Pancreas (tissue), 10 donors: ENCODE measurements around the gene ETV4. TPM values are rescaled to one million over a fixed set of nuclear protein-coding genes. Genes with fewer than 3 reads are reported as not detected.
"Not testable (repeated sequence)": the region's sequence is repeated elsewhere in the genome, so short reads cannot be mapped to it uniquely, and the experiment has no call there.

Experiments used
- ATAC-seq, 4 donors: fragments of 200-7000 bp; cut with Tn5 transposase; one replicate each; pipeline versions ENCODE4 v1.8.0 to v1.9.1; 2020; ENCODE audit warnings: mild to moderate bottlenecking in 4 of 4, moderate library complexity in 4 of 4
- DNase-seq, 6 donors: peaks; one replicate each; pipeline ENCODE4 v3.0.0-alpha.2; 2020
- FAIRE-seq: peaks from 2 replicates; lab custom pipeline; 2012; peaks lifted over from hg19 to GRCh38; lab: Jason Lieb, UNC
- H3K27ac ChIP-seq, 4 donors: fragments of 200-600 bp; sonication (generic); 1 replicate in 3 of 4; 2 replicates in 1 of 4; pipeline versions ENCODE4 v1.5.0 to v1.8.0; 2020
- H3K27me3 ChIP-seq, 4 donors: fragments of 200-600 bp; one replicate each; pipeline ENCODE4 v1.8.0; 2021
- H3K36me3 ChIP-seq, 3 donors: fragments of 200-600 bp; sonication (generic) in 1 of 3; one replicate each; pipeline versions ENCODE4 v1.5.0 to v1.8.0; 2020 to 2021
- H3K4me1 ChIP-seq, 3 donors: fragments of 200-600 bp; one replicate each; pipeline ENCODE4 v1.8.0; 2021
- H3K4me3 ChIP-seq, 4 donors: fragments of 200-600 bp; sonication (generic) in 2 of 4; one replicate each; pipeline versions ENCODE4 v1.5.0 to v1.8.0; 2020 to 2021
- H3K9me3 ChIP-seq, 4 donors: fragments of 200-600 bp; one replicate each; pipeline ENCODE4 v1.8.0; 2021
- CTCF ChIP-seq, 4 donors: fragments of 200-600 bp; sonication (generic) in 3 of 4; IDR thresholded peaks; one replicate each; pipeline versions ENCODE4 v1.5.0 to v1.8.0; 2021; ENCODE audit warnings: antibody characterized with exemption in 4 of 4
- WGBS, 2 donors: extraction: QIAGEN DNeasy Blood & Tissue Kit; methylation state at CpG; one replicate each; pipeline ENCODE4 v1.1.7; 2013; 5-methylcytosine and 5-hydroxymethylcytosine counted together
- intact Hi-C, 3 donors: fragments of 100-400 bp; cut with DNase I; formaldehyde crosslinking; loops; one replicate each; pipeline versions ENCODE4 v1.11.1 to v1.14.2; 2022
- polyA plus RNA-seq, 2 donors: library from polyadenylated mRNA; stranded (reverse); fragments of 200-250 nt; gene quantifications; one replicate each; pipeline ENCODE4 v1.2.3, GENCODE V29; 2013
- total RNA-seq, 6 donors: library from RNA; stranded (reverse); fragmentation: NEBNext Ultra II Directional in 4 of 6; extraction: Animal tissue kit (Norgen Biotek cat#: 25700) in 4 of 6; gene quantifications; one replicate each; pipeline versions ENCODE4 v1.2.1 to v1.2.4, GENCODE V29; 2021 to 2023
- donor health status: healthy with polysubstance abuse.
- donor health status: DM: no; HTN: no; CAD: no; lungs with moderate emphysema.
- donor health status: DM: no; HTN: no; CAD: no.
- donor health status: control.
- donor health status: control.
- donor health status: Bipolar disorder and iron deficiency.
- donor health status: DM: yes; HTN: yes; CAD: no.
- donor health status: DM: no; HTN: no; CAD: no.
- donor health status: DM: no; HTN: no; CAD: no.
- donor health status: DM: yes; HTN: yes; CAD: no.

ETV4 gene
- total and polyA plus RNA-seq, 8 donors = 1.7 to 16.4 (median 5.0) TPM

DNA sequence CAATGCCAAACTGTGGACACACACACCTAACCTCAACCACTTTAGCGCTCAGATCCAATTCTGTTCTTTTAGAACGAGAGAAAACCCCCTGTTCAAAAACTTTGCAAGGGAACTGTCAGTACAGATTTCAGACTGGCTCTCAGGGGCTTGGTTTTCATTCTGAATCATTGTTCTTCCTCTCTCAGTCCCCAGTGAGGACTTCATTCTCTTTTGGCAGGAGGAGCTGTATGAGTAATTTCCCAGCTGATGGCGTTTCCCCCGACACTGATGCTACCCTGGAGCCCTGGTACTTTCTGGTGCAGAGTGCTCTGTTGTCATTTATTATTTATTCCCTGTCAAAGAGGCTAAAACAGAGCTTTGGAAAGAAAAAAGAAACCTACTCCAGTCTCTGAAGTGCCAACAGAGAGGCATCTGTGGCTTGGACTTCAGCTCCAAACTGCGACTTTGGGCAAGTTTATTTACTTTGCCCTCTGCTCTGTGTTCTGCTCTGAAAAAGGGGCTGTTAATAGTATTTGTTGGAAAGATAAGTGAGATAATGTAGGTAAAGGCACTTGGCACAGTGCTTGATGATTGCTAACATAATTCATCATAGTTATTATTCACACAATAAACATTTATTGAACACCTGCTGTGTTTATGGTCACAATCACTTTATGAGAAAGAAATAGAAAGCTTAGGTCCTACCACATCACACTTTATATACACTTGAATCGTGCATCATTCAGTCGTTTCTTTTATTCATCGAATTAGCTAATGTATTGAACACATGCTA is 28.3 kb downstream of the ETV4 start:
- Histone ChIP-seq H3K27me3 (no peaks in the 10 kb centered on the region), H3K4me3 (no peak overlapping the region), H3K27ac (no peak overlapping the region), H3K9me3 (no peaks in the 10 kb centered on the region), H3K4me1 (no peaks in the 10 kb centered on the region), H3K36me3 (peaks cover 4 to 43% (median 22%) of the 10 kb centered on the region in 3 donors)
- TF ChIP-seq CTCF (IDR thresholded peaks at IDR 0.05) = no peak
- DNase-seq (no peak), ATAC-seq (no peak), FAIRE-seq (no peak)
- 75 to 78% methylated on average over 8 of the region's 8 CpGs for WGBS, 2 donors
- intact Hi-C loops = no loop called here

DNA sequence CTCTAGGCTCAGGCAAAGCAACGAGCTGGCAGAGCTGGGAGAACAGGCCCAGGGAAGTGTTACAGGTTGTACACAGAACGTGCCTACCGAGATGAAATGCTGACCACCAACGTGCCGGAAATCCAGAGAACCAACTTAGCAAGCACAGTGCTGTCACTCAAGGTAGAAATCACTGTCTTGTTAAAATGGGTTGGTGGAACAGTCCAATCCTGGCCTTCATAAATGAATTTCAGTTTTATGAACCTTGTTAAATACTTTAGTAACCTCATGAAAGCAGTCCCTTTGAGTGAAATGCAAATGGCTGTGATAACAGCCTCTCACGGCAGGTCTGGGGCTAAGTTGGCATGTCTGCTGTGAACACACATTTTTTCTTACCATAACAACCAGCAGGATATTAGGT is 29.0 kb downstream of the ETV4 start:
- FAIRE-seq (no peak), ATAC-seq (no peak), DNase-seq (no peak)
- intact Hi-C loops = no loop called here
- Histone ChIP-seq H3K9me3 (no peaks in the 10 kb centered on the region), H3K27ac (no peak overlapping the region), H3K36me3 (peaks cover 4 to 39% (median 20%) of the 10 kb centered on the region in 3 donors), H3K4me1 (no peaks in the 10 kb centered on the region), H3K27me3 (no peaks in the 10 kb centered on the region), H3K4me3 (no peak overlapping the region)
- TF ChIP-seq CTCF (IDR thresholded peaks at IDR 0.05) = no peak
- WGBS, 2 donors = 81 to 85% methylated on average over 6 of the region's 6 CpGs

DNA sequence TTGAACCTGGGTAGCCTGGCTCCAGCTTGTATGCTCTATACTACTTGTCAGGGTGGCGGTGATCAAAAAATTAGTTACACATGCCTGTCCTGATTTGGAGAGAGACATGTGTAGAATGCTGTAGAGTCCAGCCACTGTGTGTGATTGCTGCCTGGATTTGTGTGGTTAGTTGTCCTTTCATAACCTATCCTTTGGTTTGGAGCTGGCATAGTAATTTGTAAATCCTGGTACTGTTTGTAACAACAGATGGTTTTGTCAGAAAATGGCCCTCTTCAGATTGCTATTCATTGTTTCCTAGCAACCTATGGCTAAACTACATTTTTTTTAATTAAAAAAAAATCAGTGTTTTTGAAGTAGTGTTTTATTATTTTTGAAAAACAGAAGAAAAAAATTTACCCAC is 30.5 kb downstream of the ETV4 start:
- no peak overlapping the region for H3K4me3 ChIP-seq
- H3K36me3 ChIP-seq = peaks cover 0 to 35% (median 9%) of the 10 kb centered on the region in 3 donors
- H3K27me3 ChIP-seq = no peaks in the 10 kb centered on the region
- ATAC-seq (no peak), DNase-seq (no peak), FAIRE-seq (no peak)
- no peak overlapping the region for H3K27ac ChIP-seq
- intact Hi-C loops = no loop called here
- H3K4me1 ChIP-seq = no peaks in the 10 kb centered on the region
- 98 to 100% methylated on average over 1 of the region's 1 CpG for WGBS, 2 donors
- no peaks in the 10 kb centered on the region for H3K9me3 ChIP-seq
- TF ChIP-seq CTCF (IDR thresholded peaks at IDR 0.05) = no peak

DNA sequence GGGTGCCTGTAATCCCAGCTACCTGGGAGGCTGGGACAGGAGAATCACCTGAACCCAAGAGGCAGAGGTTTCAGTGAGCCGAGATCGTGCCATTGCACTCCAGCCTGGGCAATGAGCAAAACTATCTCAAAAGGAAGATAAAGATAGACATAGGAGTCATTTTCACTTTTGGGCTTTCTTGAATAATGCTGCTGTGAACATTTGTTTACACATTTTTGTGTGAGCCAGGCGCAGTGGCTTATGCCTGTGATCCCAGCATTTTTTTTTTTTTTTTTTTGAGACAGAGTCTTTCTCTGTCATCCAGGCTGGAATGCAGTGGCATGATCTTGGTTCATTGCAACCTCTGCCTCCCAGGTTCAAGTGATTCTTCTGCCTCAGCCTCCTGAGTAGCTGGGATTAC is 34.9 kb downstream of the ETV4 start:
- H3K4me3 ChIP-seq, H3K27me3 ChIP-seq, H3K27ac ChIP-seq, H3K4me1 ChIP-seq, H3K9me3 ChIP-seq, FAIRE-seq, intact Hi-C loops, DNase-seq, ATAC-seq: not testable (repeated sequence)
- WGBS, 2 donors = 96 to 98% methylated on average over 3 of the region's 3 CpGs
- H3K36me3 ChIP-seq = peaks cover 6 to 46% (median 20%) of the 10 kb centered on the region in 3 donors

DNA sequence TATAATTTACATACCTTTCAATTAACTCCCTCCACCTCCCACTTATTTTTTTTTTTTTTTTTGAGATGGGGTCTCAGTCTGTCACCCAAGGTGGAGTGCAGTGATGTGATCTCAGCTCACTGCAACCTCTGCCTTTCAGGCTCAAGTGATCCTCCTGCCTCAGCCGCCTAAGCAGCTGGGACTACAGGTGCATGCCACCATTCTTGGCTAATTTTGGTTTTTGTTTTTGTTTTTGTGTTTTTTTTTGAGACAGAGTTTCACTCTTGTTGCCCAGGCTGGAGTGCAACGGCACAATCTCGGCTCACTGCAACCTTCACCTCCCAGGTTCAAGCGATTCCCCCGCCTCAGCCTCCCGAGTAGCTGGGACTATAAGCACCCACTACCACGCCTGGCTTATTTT is 36.7 kb downstream of the ETV4 start:
- DNase-seq, H3K9me3 ChIP-seq, H3K27me3 ChIP-seq, H3K4me1 ChIP-seq, H3K27ac ChIP-seq, H3K4me3 ChIP-seq, ATAC-seq, FAIRE-seq, intact Hi-C loops: not testable (repeated sequence)
- peaks cover 6 to 64% (median 22%) of the 10 kb centered on the region in 3 donors for H3K36me3 ChIP-seq
- 97 to 98% methylated on average over 7 of the region's 7 CpGs for WGBS, 2 donors

- no peak overlapping the region for H3K27ac ChIP-seq
- 70 to 72% methylated on average over 5 of the region's 5 CpGs for WGBS, 2 donors
- H3K4me3 ChIP-seq = no peak overlapping the region
- FAIRE-seq (no peak), ATAC-seq (no peak), DNase-seq (no peak)
- no peaks in the 10 kb centered on the region for H3K27me3 ChIP-seq
- TF ChIP-seq CTCF (IDR thresholded peaks at IDR 0.05) = no peak
- H3K9me3 ChIP-seq = no peaks in the 10 kb centered on the region
- H3K4me1 ChIP-seq = peaks cover 3 to 7% (median 5%) of the 10 kb centered on the region in 3 donors
- intact Hi-C loops = no loop called here
- peaks cover 7 to 47% (median 20%) of the 10 kb centered on the region in 3 donors for H3K36me3 ChIP-seq
These were observed 55.5 kb downstream of the ETV4 start for GRCh38 chr17:43490621-43491020.
